SK-N-SH (cell line): Measurements from ENCODE around the gene HABP4. TPM values are rescaled to one million over a fixed set of nuclear protein-coding genes. Genes with fewer than 3 reads are reported as not detected.
A peak's percentile ranks its signal among the peaks of the same experiment; 100 is the strongest.

Source experiments
- CTCF ChIA-PET: fragments of 300-600, 350-600 bp; formaldehyde crosslinking; extraction: SDS; loops from one replicate; lab custom pipeline; 2021; lab: Yijun Ruan, JAX
- POLR2A ChIA-PET: fragments of 350-600 bp; sonication (Branson Sonifier 250); formaldehyde crosslinking; extraction: SDS; loops from one replicate; lab custom pipeline; 2020; ENCODE audit warnings: antibody characterized with exemption, inconsistent platforms; lab: Yijun Ruan, JAX
- DNase-seq: peaks from one replicate; pipeline ENCODE4 v3.0.0; 2012
- H2AFZ ChIP-seq: fragments of 200-600 bp; sonication (generic); 2 replicates; pipeline ENCODE4 v1.8.1; 2016; ENCODE audit warnings: antibody characterized with exemption, mild to moderate bottlenecking, low read depth
- H3F3A ChIP-seq: fragments of 200-600 bp; sonication (generic); replicated peaks from 2 replicates; pipeline ENCODE3; 2016; ENCODE audit warnings: antibody characterized with exemption, mild to moderate bottlenecking; ENCODE audit not compliant: insufficient read depth
- H3K27ac ChIP-seq, 2 experiments: fragments of 200-500 bp in 1 of 2; fragments of 200-600 bp in 1 of 2; sonication (Bioruptor generic) in 1 of 2; sonication (generic), shearing (Covaris generic) in 1 of 2; 2 replicates each; pipeline versions ENCODE4 v1.5.1 to v1.6.1; 2014 to 2016; ENCODE audit warnings: low read depth in 2 of 2, inconsistent platforms in 1 of 2, low read length in 1 of 2, mild to moderate bottlenecking in 1 of 2, mixed read lengths in 1 of 2
- H3K27me3 ChIP-seq: fragments of 200-600 bp; sonication (generic), shearing (Covaris generic); 2 replicates; pipeline ENCODE4 v1.6.1; 2016; ENCODE audit warnings: mixed run types; ENCODE audit not compliant: insufficient read depth
- H3K36me3 ChIP-seq, 2 experiments: fragments of 200-500 bp in 1 of 2; fragments of 200-600 bp in 1 of 2; sonication (Bioruptor generic) in 1 of 2; sonication (generic) in 1 of 2; replicated peaks in 1 of 2; 2 replicates each; pipeline versions ENCODE3 to v1.5.1; 2014 to 2016; ENCODE audit warnings: low read length in 1 of 2, mild to moderate bottlenecking in 1 of 2; ENCODE audit not compliant: insufficient read depth in 2 of 2, control insufficient read depth in 1 of 2
- H3K4me1 ChIP-seq, 2 experiments: fragments of 200-500 bp in 1 of 2; fragments of 200-600 bp in 1 of 2; sonication (Bioruptor generic) in 1 of 2; sonication (generic), shearing (Covaris generic) in 1 of 2; 2 replicates each; pipeline versions ENCODE4 v1.5.1 to v1.6.1; 2014 to 2016; ENCODE audit warnings: low read depth in 1 of 2, low read length in 1 of 2, mixed run types in 1 of 2; ENCODE audit not compliant: insufficient read depth in 2 of 2, control insufficient read depth in 1 of 2
- H3K4me2 ChIP-seq: fragments of 200-600 bp; sonication (generic), shearing (Covaris generic); 2 replicates; pipeline ENCODE4 v1.6.1; 2017; ENCODE audit warnings: mixed run types
- H3K4me3 ChIP-seq, 2 experiments: fragments of 200-500 bp in 1 of 2; fragments of 200-600 bp in 1 of 2; sonication (Bioruptor generic) in 1 of 2; sonication (generic), shearing (Covaris generic) in 1 of 2; 2 replicates each; pipeline versions ENCODE4 v1.5.1 to v1.8.1; 2014 to 2016; ENCODE audit warnings: low read depth in 2 of 2, inconsistent platforms in 1 of 2, low read length in 1 of 2, mild to moderate bottlenecking in 1 of 2, mixed read lengths in 1 of 2, moderate library complexity in 1 of 2
- H3K79me2 ChIP-seq: fragments of 200-600 bp; sonication (generic); 2 replicates; pipeline ENCODE4 v1.8.1; 2017; ENCODE audit warnings: mild to moderate bottlenecking; ENCODE audit not compliant: insufficient read depth
- H3K9ac ChIP-seq: fragments of 200-600 bp; sonication (generic); 2 replicates; pipeline ENCODE4 v1.6.1; 2017; ENCODE audit warnings: mixed run types
- H3K9me2 ChIP-seq: fragments of 200-600 bp; sonication (generic); 2 replicates; pipeline ENCODE4 v1.6.1; 2017; ENCODE audit warnings: mixed run types
- H3K9me3 ChIP-seq: fragments of 200-600 bp; sonication (generic); 2 replicates; pipeline ENCODE4 v1.6.1; 2017; ENCODE audit warnings: mixed run types, mild to moderate bottlenecking, moderate library complexity
- H4K20me1 ChIP-seq: fragments of 200-600 bp; sonication (generic); 2 replicates; pipeline ENCODE4 v1.6.1; 2017; ENCODE audit warnings: mild to moderate bottlenecking, mixed run types; ENCODE audit not compliant: insufficient read depth
- CHD2 ChIP-seq: fragments of 150-350 bp; IDR thresholded peaks from 2 replicates; pipeline ENCODE4 v1.6.1; 2018; ENCODE audit warnings: low read length; ENCODE audit not compliant: partially characterized antibody
- ELF1 ChIP-seq: IDR thresholded peaks from 2 replicates; pipeline ENCODE4 v1.4.0; 2012
- EZH2phosphoT487 ChIP-seq: fragments of 200-600 bp; sonication (generic); IDR thresholded peaks from 2 replicates; pipeline ENCODE4 v1.6.1; 2017; ENCODE audit warnings: low read depth, mixed run types, mild to moderate bottlenecking, antibody characterized with exemption, moderate library complexity, borderline replicate concordance
- FOSL2 ChIP-seq: IDR thresholded peaks from 2 replicates; pipeline ENCODE4 v1.4.0; 2012; ENCODE audit warnings: low read depth, mild to moderate bottlenecking, moderate library complexity, borderline replicate concordance
- FOXJ3 ChIP-seq: sonication (generic); formaldehyde crosslinking; IDR thresholded peaks from 2 replicates; pipeline ENCODE4 v1.5.1; 2020; ENCODE audit warnings: mild to moderate bottlenecking, missing genetic modification reagents
- FOXM1 ChIP-seq: IDR thresholded peaks from 2 replicates; pipeline ENCODE4 v1.4.0; 2012; ENCODE audit warnings: low read depth, mild to moderate bottlenecking
- GABPA ChIP-seq: IDR thresholded peaks from 2 replicates; pipeline ENCODE4 v1.4.0; 2012; ENCODE audit warnings: low read depth, mild to moderate bottlenecking
- IRF3 ChIP-seq: fragments of 150-350 bp; IDR thresholded peaks from 2 replicates; pipeline ENCODE4 v1.6.1; 2016; ENCODE audit warnings: mild to moderate bottlenecking, low read depth, low read length
- JUND ChIP-seq: IDR thresholded peaks from 2 replicates; pipeline ENCODE4 v1.4.0; 2012
- MAX ChIP-seq: IDR thresholded peaks from 2 replicates; pipeline ENCODE4 v1.4.0; 2012; ENCODE audit warnings: low read depth
- MEF2A ChIP-seq: IDR thresholded peaks from 2 replicates; pipeline ENCODE4 v1.4.0; 2012; ENCODE audit warnings: low read depth, borderline replicate concordance
- MXI1 ChIP-seq: IDR thresholded peaks from 2 replicates; pipeline ENCODE4 v1.6.1; 2012; ENCODE audit warnings: mild to moderate bottlenecking, low read depth, low read length, improper control_type of control experiment
- NFIC ChIP-seq: IDR thresholded peaks from 2 replicates; pipeline ENCODE4 v1.4.0; 2012; ENCODE audit warnings: borderline replicate concordance
- PBX3 ChIP-seq: IDR thresholded peaks from 2 replicates; pipeline ENCODE4; 2012
- RFX5 ChIP-seq: IDR thresholded peaks from 2 replicates; pipeline ENCODE4 v1.6.1; 2012; ENCODE audit warnings: mild to moderate bottlenecking, improper control_type of control experiment, low read length
- RXRA ChIP-seq: IDR thresholded peaks from 2 replicates; pipeline ENCODE4 v1.4.0; 2012; ENCODE audit warnings: low read depth, mild to moderate bottlenecking, borderline replicate concordance
- SIN3A ChIP-seq: IDR thresholded peaks from 2 replicates; pipeline ENCODE4 v1.6.1; 2012; ENCODE audit warnings: low read depth, mild to moderate bottlenecking, low read length, moderate library complexity, borderline replicate concordance
- TAF1 ChIP-seq: IDR thresholded peaks from 2 replicates; pipeline ENCODE4 v1.6.1; 2012; ENCODE audit warnings: low read depth, mild to moderate bottlenecking, low read length, moderate library complexity, borderline replicate concordance
- TCF12 ChIP-seq: IDR thresholded peaks from 2 replicates; pipeline ENCODE4 v1.4.0; 2012
- TEAD4 ChIP-seq: IDR thresholded peaks from 2 replicates; pipeline ENCODE4 v1.4.0; 2012; ENCODE audit warnings: mild to moderate bottlenecking, borderline replicate concordance; ENCODE audit not compliant: insufficient read depth
- USF2 ChIP-seq: fragments of 150-350 bp; IDR thresholded peaks from 2 replicates; pipeline ENCODE4 v1.6.1; 2017; ENCODE audit warnings: antibody characterized with exemption, low read length, low read depth, borderline replicate concordance
- YY1 ChIP-seq: IDR thresholded peaks from 2 replicates; pipeline ENCODE4 v1.4.0; 2012; ENCODE audit warnings: low read depth, mild to moderate bottlenecking
- WGBS: methylation state at CpG from one replicate; pipeline ENCODE4 v1.1.6; 2017; ENCODE audit warnings: low lambda C conversion rate; 5-methylcytosine and 5-hydroxymethylcytosine counted together
- polyA plus RNA-seq, 3 experiments: library from polyadenylated mRNA; depleted of rRNA; stranded (reverse); fragments of >200 nt; gene quantifications; 2 replicates each; pipeline ENCODE4 v1.2.3, GENCODE V29; 2012

The HABP4 gene
- polyA plus RNA-seq, 1 of the 3 experiments (the other 2 are of a cell fraction): 19.0 TPM

- H3K4me2 ChIP-seq: no peak overlapping the region; the same call in 1 of the 2 replicates
- no peak overlapping the region for H3K9ac ChIP-seq
These were observed 10.9 kb downstream of the HABP4 start for GRCh38 chr9:96460882-96461281.

GRCh38 chr9:96461336-96461735 lies 11.4 kb downstream of the HABP4 start:
- DNase-seq: no peak
- Histone ChIP-seq H3K4me3 (no peak overlapping the region), H3K4me2 (no peak overlapping the region; the same call in 1 of the 2 replicates), H3K27ac (peak overlapping the region in 1 of 2 experiments; percentile 65; a peak in 2 of 4 replicates)
- TF ChIP-seq GABPA (no peak), RFX5 (no peak), TEAD4 (no peak), MAX (no peak), MXI1 (no peak), CHD2 (no peak), TCF12 (no peak), FOXM1 (no peak), PBX3 (no peak), USF2 (no peak), FOXJ3 (CRISPR knock-in tag) (no peak)
- TF ChIP-seq, all 33 proteins: peak for 0
- WGBS: 97% methylated on average over 8 of the region's 8 CpGs
- Histone ChIP-seq H3K9me2 (no peaks in the 10 kb centered on the region), H3K27me3 (no peaks in the 10 kb centered on the region), H3K9me3 (no peaks in the 10 kb centered on the region), H3K36me3 (peaks cover 3 to 24% of the 10 kb centered on the region in 2 experiments), H3K79me2 (peaks cover 52% of the 10 kb centered on the region), H2AFZ (no peak overlapping the region), H3K9ac (no peak overlapping the region), H3F3A (peaks cover 16% of the 10 kb centered on the region), H4K20me1 (peaks cover 6% of the 10 kb centered on the region; the same call in 1 of the 2 replicates), H3K4me1 (peaks cover 0 to 17% of the 10 kb centered on the region in 2 experiments; a peak in 3 of 4 replicates)
- CTCF ChIA-PET: interaction anchor here (2.4 kb wide), 1 partner anchor 8 kb away, joined by 7 read pairs; no protein-coding TSS in a partner anchor
- POLR2A ChIA-PET: no interaction called here

More at GRCh38 chr9:96460882-96461281, 10.9 kb downstream of the HABP4 start:
- Histone ChIP-seq H4K20me1 (peaks cover 6% of the 10 kb centered on the region; the same call in 1 of the 2 replicates), H2AFZ (no peak overlapping the region), H3F3A (peaks cover 16% of the 10 kb centered on the region), H3K27ac (peak overlapping the region in 1 of 2 experiments; percentile 65; a peak in 3 of 4 replicates), H3K4me1 (peaks cover 0 to 17% of the 10 kb centered on the region in 2 experiments; a peak in 3 of 4 replicates), H3K9me2 (no peaks in the 10 kb centered on the region), H3K79me2 (peaks cover 56% of the 10 kb centered on the region), H3K4me3 (no peak overlapping the region), H3K36me3 (peaks cover 3 to 19% of the 10 kb centered on the region in 2 experiments), H3K27me3 (no peaks in the 10 kb centered on the region), H3K9me3 (no peaks in the 10 kb centered on the region)
- POLR2A ChIA-PET: no interaction called here
- TF ChIP-seq MXI1: no peak
- TF ChIP-seq MEF2A: no peak
- no peak for TF ChIP-seq FOXJ3 (CRISPR knock-in tag)
- TF ChIP-seq FOXM1: no peak
- no peak for TF ChIP-seq YY1
- TF ChIP-seq RXRA: no peak
- TF ChIP-seq NFIC: no peak
- TF ChIP-seq TCF12: no peak
- TF ChIP-seq SIN3A: no peak
- no peak for TF ChIP-seq EZH2phosphoT487
- TF ChIP-seq JUND: no peak
- TF ChIP-seq IRF3: no peak
- no peak for TF ChIP-seq TAF1
- no peak for TF ChIP-seq ELF1
- no peak for TF ChIP-seq FOSL2
- TF ChIP-seq USF2: no peak
- no peak for TF ChIP-seq GABPA
- no peak for DNase-seq
- CTCF ChIA-PET: interaction anchor here (2.4 kb wide), 1 partner anchor 8 kb away, joined by 7 read pairs; no protein-coding TSS in a partner anchor
